ENCODE data around the gene RILP.

DNA sequence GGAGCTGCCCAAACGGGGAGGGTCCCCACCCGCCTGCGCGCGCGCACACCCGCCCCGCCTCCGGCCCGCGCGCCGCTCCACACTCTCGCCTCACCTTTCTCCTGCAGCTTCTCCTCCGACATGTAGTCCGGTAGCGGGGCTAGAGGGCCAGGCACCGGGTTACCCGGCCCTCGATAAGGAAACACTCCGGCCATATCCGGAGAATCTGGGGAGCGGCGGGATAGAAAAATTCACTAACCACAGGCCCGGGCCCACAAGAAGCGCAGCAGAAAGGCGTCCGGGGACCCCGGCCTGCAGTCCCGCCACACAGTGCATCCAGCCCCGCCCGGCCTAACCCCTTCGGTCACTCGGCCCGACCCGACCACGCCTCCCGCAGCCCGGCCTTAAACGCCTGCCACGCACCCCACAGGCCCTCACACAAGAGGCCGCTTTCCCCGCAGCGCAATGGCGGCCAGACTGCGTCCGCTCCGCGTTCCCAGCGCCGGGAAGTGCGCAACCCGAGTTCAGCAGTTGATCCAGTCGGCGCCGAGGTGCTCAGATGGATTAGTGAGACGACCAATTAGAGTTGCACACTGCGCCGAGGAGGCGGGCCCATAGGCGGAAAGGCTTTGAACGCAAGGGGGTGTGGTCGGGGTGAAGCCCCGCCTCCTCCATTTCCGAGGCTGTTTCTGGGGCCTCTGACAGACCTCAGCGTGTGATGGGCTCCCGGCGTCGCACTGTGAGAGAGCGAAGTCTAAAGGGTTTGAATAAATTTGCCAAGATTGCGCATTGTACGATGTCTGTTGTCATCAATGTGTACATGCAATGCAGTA, 34.9 kb upstream of the RILP start, which contains the start of gene PRPF8:
- TF ChIP-seq, protein P1, sequence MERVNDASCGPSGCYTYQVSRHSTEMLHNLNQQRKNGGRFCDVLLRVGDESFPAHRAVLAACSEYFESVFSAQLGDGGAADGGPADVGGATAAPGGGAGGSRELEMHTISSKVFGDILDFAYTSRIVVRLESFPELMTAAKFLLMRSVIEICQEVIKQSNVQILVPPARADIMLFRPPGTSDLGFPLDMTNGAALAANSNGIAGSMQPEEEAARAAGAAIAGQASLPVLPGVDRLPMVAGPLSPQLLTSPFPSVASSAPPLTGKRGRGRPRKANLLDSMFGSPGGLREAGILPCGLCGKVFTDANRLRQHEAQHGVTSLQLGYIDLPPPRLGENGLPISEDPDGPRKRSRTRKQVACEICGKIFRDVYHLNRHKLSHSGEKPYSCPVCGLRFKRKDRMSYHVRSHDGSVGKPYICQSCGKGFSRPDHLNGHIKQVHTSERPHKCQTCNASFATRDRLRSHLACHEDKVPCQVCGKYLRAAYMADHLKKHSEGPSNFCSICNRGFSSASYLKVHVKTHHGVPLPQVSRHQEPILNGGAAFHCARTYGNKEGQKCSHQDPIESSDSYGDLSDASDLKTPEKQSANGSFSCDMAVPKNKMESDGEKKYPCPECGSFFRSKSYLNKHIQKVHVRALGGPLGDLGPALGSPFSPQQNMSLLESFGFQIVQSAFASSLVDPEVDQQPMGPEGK (CRISPR knock-in tag; IDR thresholded peaks at IDR 0.05; ENCODE audit: borderline replicate concordance) = no peak
- TF ChIP-seq ZFP3 (CRISPR knock-in tag; IDR thresholded peaks at IDR 0.05) (no peak), ZNF8 (CRISPR knock-in tag; IDR thresholded peaks at IDR 0.05) (no peak), ISL1 (CRISPR knock-in tag; IDR thresholded peaks at IDR 0.05) (no peak), ARNTL (CRISPR knock-in tag; IDR thresholded peaks at IDR 0.05; ENCODE audit: borderline replicate concordance, low read depth) (no peak), RARB (CRISPR knock-in tag; IDR thresholded peaks at IDR 0.05) (no peak), BACH2 (CRISPR knock-in tag; IDR thresholded peaks at IDR 0.05; ENCODE audit: borderline replicate concordance) (no peak), ZFP30 (CRISPR knock-in tag; IDR thresholded peaks at IDR 0.05) (no peak), SNAI2 (CRISPR knock-in tag; IDR thresholded peaks at IDR 0.05) (no peak)
- TF ChIP-seq, protein P2, sequence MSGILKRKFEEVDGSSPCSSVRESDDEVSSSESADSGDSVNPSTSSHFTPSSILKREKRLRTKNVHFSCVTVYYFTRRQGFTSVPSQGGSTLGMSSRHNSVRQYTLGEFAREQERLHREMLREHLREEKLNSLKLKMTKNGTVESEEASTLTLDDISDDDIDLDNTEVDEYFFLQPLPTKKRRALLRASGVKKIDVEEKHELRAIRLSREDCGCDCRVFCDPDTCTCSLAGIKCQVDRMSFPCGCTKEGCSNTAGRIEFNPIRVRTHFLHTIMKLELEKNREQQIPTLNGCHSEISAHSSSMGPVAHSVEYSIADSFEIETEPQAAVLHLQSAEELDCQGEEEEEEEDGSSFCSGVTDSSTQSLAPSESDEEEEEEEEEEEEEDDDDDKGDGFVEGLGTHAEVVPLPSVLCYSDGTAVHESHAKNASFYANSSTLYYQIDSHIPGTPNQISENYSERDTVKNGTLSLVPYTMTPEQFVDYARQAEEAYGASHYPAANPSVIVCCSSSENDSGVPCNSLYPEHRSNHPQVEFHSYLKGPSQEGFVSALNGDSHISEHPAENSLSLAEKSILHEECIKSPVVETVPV (CRISPR knock-in tag; IDR thresholded peaks at IDR 0.05) = no peak
- TF ChIP-seq, protein P3, sequence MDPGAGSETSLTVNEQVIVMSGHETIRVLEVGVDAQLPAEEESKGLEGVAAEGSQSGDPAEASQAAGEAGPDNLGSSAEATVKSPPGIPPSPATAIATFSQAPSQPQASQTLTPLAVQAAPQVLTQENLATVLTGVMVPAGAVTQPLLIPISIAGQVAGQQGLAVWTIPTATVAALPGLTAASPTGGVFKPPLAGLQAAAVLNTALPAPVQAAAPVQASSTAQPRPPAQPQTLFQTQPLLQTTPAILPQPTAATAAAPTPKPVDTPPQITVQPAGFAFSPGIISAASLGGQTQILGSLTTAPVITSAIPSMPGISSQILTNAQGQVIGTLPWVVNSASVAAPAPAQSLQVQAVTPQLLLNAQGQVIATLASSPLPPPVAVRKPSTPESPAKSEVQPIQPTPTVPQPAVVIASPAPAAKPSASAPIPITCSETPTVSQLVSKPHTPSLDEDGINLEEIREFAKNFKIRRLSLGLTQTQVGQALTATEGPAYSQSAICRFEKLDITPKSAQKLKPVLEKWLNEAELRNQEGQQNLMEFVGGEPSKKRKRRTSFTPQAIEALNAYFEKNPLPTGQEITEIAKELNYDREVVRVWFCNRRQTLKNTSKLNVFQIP (CRISPR knock-in tag; IDR thresholded peaks at IDR 0.05; ENCODE audit: borderline replicate concordance, low read depth) = no peak

All from SK-N-SH treated with all-trans-retinoic acid at 6 μM for 48 hours (cell line).